GM19099 (cell line): ENCODE data around the gene BCL2L11.

ENCODE experiments used
- POLR2A ChIP-seq: IDR thresholded peaks from 3 replicates; pipeline ENCODE4 v1.6.1; 2011; ENCODE audit warnings: low read depth; ENCODE audit not compliant: insufficient read length; ENCODE audit errors: extremely low read depth

The BCL2L11 gene

DNA sequence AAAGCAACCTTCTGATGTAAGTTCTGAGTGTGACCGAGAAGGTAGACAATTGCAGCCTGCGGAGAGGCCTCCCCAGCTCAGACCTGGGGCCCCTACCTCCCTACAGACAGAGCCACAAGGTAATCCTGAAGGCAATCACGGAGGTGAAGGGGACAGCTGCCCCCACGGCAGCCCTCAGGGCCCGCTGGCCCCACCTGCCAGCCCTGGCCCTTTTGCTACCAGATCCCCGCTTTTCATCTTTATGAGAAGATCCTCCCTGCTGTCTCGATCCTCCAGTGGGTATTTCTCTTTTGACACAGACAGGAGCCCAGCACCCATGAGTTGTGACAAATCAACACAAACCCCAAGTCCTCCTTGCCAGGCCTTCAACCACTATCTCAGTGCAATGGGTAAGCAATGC is 3.0 kb downstream of the BCL2L11 start:
- TF ChIP-seq POLR2A, result no peak

DNA sequence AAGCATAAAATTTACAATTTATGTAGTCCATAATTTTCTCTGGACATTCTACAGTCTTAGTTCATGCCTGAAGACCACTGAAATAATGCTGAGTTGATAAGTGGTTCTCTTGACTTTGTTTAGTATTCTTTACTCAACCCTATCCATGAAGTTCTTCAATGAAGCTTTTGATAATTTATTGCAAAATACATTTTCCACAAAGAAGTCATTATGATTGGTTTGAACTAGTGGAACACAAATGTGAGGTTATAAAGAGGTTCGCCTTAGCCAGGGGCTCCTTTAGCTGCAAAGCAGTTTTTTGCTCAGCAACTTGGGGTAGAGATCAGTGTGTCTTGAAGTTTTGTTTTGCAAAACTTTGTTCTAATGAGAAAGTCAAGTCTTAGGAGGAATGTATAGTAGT is 5.9 kb downstream of the BCL2L11 start:
- TF ChIP-seq POLR2A, result no peak

DNA sequence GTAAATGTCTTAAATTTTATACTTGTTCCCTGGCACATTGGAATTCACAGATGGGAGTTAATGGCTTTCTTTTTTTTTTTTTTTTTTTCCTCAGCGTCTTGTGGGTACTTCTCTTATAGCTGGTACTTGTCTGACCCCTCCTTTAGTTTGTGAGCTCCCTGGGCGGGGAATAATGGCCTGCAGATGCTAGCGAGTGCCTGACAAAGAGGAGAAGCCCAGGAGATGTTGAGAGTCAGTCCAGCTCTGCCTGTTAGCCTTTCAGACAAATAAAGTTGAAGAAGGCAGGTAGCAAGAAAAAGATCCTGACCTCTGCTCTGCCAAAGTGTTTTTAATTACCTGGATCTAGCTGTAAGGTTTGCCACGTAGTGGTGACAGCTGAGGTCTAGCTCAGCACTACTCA is 6.6 kb downstream of the BCL2L11 start:
- no peak for TF ChIP-seq POLR2A

DNA sequence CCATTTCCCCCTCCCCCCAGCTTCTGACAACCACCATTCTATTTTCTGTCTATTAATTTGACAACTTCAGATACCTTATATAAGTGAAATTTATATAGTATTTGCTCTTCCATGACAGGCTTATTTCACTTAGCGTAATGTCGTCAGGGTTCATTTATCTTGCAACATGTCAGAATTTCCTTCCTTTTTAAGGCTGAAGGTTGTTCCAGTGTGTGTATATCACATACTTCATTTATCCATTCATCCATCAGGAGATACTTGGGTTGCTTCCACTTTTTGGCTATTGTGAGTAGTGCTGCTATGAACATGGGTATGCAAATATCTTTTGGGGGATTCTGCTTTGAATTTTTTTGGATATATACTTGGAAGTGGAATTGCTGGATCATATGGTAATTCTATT is 7.4 kb downstream of the BCL2L11 start:
- TF ChIP-seq POLR2A, result no peak

DNA sequence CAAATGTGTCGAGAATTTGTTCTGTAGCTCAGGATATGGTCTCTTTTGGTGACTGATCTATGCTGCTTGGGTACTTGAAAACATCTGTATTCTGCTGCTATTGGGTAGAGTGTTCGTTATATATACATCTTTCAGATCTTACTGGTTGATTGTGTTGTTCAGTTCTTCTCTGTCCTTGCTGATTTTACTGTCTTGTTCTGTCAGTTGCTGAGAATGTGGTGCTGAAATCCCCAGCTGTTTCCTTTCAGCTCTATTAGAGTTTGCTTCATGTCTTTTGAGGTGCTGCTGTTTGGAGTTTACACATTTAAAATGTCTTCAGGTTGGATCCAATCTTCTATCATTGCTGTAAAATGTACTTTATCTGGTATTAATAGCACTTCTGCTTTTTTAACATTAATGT is 12.9 kb downstream of the BCL2L11 start:
- no peak for TF ChIP-seq POLR2A

DNA sequence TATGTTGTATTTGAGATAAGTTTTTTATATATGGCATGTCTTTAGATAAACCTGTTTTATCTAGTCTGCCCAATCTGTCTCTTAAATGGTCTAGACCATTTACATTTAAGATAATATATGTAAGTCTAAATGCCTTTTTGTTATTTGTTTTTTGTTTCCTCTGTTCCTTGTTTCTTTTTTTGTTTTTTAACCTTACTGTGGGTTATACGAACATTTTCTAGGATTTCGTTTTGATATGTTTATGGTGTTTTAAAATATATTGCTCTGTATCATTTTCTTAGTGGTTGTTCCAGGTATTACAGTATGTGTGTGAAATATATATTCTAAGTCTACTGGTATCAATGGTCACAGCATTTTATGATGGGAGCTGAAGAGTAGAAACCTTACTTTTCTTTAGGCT is 13.3 kb downstream of the BCL2L11 start:
- TF ChIP-seq POLR2A, result no peak

DNA sequence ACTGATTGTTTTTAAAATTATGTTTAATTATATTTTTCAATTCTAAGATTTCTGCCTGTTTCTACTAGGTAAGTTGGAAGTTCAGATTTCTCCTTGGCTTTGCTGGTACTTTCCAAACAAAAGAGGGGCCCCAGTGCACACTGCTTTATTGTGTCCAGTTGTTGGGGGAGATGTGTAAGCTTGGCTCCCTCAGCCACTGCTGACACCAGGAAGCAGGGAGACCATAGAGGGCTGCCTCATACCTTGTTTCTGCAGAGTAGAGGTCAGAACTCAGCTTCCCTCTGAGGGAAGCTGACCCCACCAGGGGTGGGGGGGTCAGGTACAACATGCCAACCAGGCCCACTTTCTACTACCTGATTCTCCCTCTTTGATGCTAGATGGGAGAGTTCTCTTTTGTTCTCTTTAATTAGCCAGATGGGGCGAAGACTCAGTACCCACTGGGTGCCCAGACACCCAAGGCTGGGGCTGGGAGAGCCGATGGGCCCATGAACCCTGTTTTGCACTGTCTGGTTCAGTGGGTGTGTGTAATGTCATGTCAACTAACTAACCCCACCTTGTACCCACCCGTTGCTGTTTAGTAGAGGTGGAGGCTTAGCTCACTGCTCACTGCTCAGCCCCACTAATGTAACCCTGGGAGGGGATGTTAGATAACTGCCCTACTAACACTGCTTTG is 14.7 kb downstream of the BCL2L11 start:
- no peak for TF ChIP-seq POLR2A

DNA sequence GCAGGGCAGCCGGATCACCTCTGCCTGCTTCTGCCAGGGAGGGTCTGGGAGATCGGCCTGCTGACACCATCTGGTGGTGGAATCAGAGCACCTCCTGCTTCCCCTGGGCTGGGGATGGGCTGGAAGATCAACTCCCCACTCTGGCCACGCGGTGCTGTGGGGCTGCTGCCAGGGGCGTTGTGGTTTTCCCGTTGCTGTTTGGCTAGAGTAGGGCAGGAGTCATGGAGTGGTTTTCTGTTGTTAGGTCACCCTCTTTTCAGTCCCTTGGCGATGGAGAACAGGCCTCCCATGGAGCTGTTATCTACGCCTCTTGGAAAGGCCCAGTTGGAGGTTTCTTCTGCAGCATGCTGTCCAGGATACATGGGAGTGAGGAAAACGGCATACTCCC is 15.2 kb downstream of the BCL2L11 start:
- no peak for TF ChIP-seq POLR2A

DNA sequence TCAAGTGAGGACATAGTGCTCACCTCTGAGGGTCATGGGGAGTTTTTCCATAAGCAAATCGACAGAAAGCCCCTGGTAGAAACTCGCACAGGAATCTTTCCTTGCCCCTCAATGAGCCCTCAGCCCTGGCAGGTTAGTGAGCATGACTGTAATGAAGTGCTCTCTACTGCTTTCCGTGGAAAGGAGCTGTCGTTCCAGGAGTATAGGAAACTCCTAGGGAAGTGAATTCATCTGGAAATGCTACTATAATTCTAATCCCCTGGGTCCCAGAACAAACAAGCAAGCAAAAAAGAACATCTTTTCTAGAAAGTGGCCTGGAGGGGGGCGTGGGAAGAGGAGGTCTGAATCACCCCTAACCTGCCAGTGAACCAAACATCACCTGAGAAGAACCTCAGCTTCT is 18.1 kb downstream of the BCL2L11 start:
- TF ChIP-seq POLR2A, result no peak

DNA sequence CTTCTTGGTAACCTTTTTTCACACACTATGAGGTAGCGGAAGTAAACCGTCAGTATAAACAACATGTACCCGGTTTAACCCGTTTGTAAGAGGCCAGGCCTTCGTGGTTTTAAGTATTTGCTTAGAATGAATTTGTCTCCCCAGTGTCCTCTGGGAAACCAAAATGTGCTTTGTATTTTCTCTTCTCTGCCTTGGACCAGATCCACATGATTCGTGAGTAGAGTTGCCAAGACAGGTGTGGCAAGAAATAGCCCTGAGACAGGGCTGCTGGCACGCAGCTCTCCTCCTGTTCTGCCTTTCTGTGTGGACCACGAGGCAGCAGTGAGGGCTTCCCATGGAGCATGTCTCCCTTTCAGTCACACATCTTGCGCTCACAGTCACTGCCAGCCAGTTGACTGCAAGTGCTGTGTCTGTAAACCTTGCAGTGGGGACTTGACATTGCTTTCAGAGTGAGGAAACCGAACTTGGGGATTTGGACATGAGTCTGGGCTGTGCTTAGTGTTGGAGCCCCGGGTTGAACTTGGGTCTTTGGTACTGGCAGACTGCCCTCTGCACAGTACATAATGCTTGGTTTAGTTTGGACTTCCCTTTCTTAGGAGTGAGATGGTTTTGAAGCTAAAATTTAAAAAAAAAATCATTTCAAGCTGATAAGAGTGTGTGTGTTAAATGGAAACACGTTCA is 19.1 kb downstream of the BCL2L11 start:
- TF ChIP-seq POLR2A, result no peak

DNA sequence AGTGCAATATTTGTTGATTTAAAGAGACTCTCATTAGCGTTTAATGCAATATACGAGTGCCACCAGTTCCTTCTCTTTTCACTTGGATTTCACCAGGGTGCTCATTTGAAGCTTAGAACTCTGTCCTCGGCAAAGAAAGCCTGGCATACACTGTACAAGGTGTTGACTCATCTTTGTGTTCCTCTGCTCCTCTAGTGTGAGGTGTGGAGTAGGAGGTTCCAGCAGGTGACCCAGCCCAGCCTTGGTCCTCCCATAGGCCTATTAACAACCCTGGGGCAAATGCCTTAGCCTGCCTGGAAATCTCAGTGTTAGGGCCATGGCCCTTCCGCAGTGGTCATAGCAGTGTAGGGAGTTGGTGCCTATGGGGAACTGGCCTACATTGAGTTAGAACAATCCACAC is 20.1 kb downstream of the BCL2L11 start:
- TF ChIP-seq POLR2A, result no peak

DNA sequence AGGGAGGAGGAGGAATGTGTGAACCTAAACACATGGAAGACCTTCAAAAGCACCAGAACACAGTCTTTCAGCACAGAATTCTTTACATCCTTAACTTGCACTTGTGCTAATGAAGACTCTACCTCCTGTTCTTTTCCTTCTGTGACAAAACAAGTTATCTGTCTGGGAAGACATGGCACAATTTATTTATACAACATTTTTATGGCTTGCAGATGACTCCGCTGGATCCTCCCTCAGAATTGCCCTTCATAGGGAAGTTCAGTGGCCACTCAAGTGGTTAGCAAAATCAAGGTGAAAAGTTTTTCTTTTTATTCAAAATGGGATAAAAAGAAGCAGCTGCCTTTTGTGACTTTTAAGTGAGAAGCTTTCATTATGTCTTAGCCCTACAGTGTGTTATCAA is 21.4 kb downstream of the BCL2L11 start:
- TF ChIP-seq POLR2A, result no peak

DNA sequence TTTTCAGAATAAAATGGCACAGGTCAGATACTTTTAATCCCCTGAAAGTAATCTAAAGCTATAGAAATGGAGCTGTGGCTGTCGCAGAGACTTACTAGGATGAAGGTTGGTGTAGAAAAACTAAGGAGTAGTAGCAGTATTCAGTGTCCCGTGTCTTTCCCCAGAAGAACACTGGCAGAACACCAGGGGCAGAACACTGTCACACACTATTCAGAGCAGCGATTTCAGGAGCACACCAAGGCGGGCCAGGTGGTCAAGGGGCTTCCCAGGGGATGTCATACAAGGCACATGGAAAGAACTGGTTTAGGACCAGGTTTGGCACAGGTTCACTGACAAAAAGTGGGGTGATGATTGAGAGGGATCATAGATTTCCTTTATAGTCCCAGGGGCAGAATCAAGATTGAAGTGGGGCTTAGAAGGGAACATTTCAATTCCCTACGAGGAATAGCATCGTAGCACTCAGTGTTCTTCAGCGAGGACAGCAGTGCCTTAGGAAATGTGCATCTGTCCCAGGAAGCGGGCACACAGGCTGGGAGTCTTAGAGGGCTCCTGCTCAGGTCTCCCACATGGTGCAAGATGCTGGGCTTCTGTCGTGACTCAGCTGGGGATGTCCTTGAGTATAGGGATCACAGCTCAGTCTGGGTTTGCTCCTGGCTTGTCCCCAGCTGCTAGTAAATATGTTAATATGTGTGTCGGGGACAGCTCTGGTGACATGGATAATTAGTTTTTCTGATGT is 22.6 kb downstream of the BCL2L11 start:
- no peak for TF ChIP-seq POLR2A

DNA sequence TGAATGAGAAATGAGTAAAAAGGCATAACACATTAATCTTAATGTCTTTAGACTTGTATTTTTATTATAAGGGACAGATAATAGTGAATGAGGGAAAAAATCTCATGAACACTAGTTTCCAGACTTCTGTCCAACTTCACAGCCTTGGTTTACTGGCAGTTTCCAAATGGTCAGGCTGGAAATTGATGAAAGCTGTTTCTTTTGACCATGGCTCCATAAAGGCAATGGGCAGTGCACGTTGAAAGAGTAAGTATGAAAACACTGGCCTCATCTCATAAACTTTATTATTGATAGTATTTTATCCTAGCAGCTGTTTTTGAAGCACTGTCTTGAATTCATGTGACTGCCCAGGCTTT is 23.1 kb downstream of the BCL2L11 start:
- TF ChIP-seq POLR2A, result no peak

DNA sequence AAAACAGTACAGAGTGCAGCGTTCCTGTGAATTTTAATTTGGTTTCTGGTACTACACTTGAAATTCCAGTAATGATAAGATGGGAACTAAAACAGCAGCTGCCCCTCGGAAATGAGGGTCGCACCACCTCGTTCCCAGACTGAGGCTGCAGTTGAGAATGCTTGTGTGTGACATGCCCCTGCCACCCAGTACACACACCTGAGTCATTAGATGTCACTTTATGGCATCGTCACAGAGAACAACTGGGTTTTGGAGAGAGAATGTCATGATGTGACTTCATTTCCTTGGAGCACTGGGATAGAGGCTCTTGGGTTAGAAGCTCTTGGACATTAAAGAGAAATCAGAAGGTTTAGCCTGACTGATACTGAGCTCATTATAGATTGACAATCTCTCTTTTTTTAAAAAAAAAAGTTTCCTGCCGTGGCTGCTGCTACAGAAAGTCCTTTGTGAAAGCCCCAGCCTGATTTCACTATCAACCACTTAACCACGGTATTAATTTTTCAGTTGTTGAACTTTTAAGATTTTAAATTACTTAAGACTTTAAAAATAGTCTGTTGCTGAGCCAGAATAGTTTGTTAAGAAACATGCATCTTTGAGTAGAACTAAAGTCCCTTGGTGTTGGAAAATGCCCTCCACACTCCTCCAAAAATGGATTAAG is 24.5 kb downstream of the BCL2L11 start:
- TF ChIP-seq POLR2A, result no peak

DNA sequence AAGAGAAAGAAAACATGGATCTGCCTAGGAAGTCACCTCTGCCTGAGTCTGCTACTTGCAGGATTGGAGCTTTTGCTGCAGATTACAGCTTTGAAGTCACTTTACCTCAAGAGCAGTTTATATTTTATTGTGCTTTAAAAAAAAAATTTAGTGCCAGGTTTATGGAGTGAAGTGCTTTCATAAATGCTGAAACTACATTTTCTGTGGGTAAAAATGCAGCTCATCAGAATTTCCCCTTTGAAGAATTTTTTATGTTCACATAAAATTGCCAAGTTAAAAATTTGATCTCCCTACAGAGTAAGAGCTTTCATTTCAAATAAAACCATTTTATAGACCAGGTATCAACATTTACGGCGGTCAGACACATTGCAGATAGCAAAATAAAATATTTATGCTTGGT is 25.2 kb downstream of the BCL2L11 start:
- no peak for TF ChIP-seq POLR2A
